ENCODE results near the gene TCF20.

TCF20 gene

GRCh38 chr22:42271906-42272305 lies 1.5 kb upstream of the TCF20 start:
- TF ChIP-seq CTCF (IDR thresholded peaks at IDR 0.05; ENCODE audit: low read depth, low read length, missing control alignments) = no peak
- no peak overlapping the region for H3K4me3 ChIP-seq (replicated peaks; ENCODE audit: low read depth, low read length)
- no peak for DNase-seq (ENCODE audit: extremely low read depth, low read depth)

DNA sequence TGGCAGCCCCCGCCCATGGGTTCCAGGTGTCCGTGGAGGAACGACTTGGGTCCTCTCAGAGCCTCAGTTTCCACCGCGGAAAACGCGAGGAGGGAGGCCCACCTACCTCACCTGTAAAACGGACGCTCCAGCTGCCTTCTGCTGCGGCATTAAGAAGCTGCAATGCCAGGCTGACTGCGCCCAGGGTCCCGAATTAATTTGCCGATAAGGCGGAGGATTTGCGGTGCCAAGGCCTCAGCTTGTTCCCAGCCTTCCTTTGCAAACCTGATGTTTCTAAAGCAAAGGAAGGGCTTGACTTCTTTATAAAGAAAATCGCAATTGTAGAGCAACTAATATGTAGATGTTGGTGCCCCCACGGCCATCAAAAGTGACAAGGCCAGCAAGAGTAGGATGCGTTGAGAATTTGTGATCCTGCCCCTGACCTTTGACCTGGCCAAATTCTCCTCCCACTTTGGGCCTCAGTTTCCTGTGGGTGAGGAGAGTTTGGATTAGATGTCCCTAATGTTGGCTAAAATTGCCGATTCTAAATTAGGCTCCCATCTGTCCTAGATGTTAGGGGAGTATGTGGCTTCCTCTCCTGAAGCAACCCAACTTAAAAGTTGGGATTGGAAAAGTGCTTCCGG lies 849 bp upstream of the TCF20 start:
- no peak for TF ChIP-seq CTCF (IDR thresholded peaks at IDR 0.05; ENCODE audit: low read depth, low read length, missing control alignments)
- DNase-seq (ENCODE audit: extremely low read depth, low read depth) = no peak
- H3K4me3 ChIP-seq (replicated peaks; ENCODE audit: low read depth, low read length) = peak overlapping the region; percentile 33

DNA sequence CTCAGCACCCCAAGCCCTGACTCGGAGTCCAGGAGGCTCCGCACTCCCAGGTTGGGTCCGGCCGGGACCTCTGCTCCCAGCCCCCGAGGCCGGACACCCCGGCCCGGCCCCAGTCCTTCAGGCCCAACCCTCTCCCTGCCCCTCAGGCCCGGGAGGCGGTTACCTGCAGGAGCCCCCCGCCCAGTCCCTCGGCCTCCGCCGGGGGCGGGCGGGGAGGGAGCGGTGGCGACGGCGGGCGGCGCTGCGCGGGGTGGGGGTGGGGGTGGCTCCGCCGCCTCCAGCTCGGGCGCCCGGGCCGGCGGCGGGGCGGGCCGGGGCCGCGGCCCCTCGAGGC lies 310 bp downstream of the TCF20 start:
- H3K4me3 ChIP-seq (replicated peaks; ENCODE audit: low read depth, low read length) = peak overlapping the region; percentile 87
- TF ChIP-seq CTCF (IDR thresholded peaks at IDR 0.05; ENCODE audit: low read depth, low read length, missing control alignments) = no peak
- DNase-seq (ENCODE audit: extremely low read depth, low read depth) = no peak

- no peak for DNase-seq (ENCODE audit: extremely low read depth, low read depth)
- H3K4me3 ChIP-seq (replicated peaks; ENCODE audit: low read depth, low read length) = peak overlapping the region; percentile 87
- no peak for TF ChIP-seq CTCF (IDR thresholded peaks at IDR 0.05; ENCODE audit: low read depth, low read length, missing control alignments)
These were observed 849 bp downstream of the TCF20 start for GRCh38 chr22:42269432-42270175.

DNA sequence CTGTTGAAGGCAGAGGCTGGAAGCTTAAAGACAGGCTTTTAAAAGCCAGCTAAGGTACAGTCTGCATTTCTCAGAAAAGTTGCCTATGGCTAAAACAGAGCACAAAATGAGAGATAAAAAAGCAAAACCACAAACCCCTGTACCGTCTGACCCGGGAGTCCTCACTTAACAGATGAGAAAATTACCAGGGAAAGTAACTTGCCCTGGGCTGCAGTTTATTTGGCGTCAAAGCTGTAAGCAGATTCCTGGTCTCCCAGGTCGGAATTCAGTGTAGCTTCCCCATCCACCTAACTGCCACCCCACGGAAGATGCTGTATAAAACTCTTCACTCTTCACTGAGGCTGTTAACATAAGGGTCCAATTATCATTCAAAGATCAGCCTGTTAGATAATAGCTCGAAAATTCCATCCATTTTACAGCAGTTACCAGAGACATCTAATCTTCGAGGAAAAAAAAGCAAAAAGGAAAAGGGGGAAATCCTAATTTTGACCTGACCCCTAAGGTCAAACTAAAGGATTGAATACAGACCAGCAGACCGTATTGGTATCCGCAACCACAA lies 1.5 kb downstream of the TCF20 start:
- TF ChIP-seq CTCF (IDR thresholded peaks at IDR 0.05; ENCODE audit: low read depth, low read length, missing control alignments) = no peak
- H3K4me3 ChIP-seq (replicated peaks; ENCODE audit: low read depth, low read length) = peak overlapping the region; percentile 87
- DNase-seq (ENCODE audit: extremely low read depth, low read depth) = no peak

DNA sequence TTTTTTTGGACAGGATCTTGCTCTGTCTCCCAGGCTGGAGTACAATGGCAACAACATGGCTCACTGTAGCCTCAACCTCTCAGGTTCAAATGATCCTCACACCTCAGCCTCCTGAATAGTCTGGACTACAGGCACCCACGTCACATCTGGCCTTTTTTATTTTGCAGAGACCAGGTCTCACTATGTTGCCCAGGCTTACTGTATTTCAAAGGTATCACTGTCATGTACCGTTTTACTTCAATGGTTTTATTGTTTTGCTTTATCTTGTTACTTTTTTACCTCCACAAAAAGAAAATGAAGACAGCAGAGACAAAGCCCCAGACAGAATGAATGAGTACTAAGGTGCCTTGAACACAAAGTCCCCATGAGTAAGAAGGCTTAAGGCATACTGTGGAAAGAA lies 5.1 kb downstream of the TCF20 start:
- DNase-seq (ENCODE audit: extremely low read depth, low read depth) = no peak
- no peak overlapping the region for H3K4me3 ChIP-seq (replicated peaks; ENCODE audit: low read depth, low read length)
- TF ChIP-seq CTCF (IDR thresholded peaks at IDR 0.05; ENCODE audit: low read depth, low read length, missing control alignments) = no peak
